Measurements from ENCODE around the gene ZNF581.

DNA sequence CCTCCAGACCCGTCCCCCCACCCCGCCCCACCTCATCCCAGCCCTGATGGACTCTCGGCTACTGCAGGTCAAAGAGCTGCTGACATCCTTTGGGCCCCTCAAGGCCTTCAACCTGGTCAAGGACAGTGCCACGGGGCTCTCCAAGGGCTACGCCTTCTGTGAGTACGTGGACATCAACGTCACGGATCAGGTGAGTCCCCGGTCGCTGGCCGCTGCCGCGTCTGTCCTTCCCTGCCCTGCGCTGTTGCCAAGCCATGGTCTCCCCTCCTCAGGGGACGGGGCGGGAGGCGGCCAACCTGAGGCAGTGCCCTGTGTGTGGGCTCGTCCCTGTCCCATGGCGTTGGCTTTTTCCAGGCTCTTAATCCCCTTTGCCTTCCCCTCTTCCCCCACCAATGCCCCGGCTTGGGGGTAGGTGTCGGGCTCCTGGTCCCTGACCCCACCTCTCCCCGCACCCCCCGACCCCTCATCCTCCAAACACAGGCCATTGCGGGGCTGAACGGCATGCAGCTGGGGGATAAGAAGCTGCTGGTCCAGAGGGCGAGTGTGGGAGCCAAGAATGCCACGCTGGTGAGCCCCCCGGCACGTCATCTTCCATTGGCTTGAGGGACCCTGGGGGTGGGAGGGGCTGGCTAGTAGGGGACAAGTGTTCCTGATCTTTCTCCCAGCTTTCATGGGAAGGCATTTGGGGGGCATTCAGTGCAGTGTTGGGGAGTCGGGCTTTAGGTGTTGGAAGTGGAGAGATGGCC lies 25.3 kb downstream of the ZNF581 start:
- TF ChIP-seq, protein P1, sequence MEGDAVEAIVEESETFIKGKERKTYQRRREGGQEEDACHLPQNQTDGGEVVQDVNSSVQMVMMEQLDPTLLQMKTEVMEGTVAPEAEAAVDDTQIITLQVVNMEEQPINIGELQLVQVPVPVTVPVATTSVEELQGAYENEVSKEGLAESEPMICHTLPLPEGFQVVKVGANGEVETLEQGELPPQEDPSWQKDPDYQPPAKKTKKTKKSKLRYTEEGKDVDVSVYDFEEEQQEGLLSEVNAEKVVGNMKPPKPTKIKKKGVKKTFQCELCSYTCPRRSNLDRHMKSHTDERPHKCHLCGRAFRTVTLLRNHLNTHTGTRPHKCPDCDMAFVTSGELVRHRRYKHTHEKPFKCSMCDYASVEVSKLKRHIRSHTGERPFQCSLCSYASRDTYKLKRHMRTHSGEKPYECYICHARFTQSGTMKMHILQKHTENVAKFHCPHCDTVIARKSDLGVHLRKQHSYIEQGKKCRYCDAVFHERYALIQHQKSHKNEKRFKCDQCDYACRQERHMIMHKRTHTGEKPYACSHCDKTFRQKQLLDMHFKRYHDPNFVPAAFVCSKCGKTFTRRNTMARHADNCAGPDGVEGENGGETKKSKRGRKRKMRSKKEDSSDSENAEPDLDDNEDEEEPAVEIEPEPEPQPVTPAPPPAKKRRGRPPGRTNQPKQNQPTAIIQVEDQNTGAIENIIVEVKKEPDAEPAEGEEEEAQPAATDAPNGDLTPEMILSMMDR (conservative IDR thresholded peaks at IDR 0.05; ENCODE audit: low read depth, low read length) = no peak
- no peak for TF ChIP-seq EZH2 (IDR thresholded peaks at IDR 0.05; ENCODE audit: borderline replicate concordance, low read depth, low read length, poor library complexity, severe bottlenecking)
